ENCODE results near the gene APEH. TPM values are rescaled to one million over a fixed set of nuclear protein-coding genes. Genes with fewer than 3 reads are reported as not detected.

The APEH gene
- polyA plus RNA-seq, 3 donors: 66.1 to 105 (median 92.6) TPM

DNA sequence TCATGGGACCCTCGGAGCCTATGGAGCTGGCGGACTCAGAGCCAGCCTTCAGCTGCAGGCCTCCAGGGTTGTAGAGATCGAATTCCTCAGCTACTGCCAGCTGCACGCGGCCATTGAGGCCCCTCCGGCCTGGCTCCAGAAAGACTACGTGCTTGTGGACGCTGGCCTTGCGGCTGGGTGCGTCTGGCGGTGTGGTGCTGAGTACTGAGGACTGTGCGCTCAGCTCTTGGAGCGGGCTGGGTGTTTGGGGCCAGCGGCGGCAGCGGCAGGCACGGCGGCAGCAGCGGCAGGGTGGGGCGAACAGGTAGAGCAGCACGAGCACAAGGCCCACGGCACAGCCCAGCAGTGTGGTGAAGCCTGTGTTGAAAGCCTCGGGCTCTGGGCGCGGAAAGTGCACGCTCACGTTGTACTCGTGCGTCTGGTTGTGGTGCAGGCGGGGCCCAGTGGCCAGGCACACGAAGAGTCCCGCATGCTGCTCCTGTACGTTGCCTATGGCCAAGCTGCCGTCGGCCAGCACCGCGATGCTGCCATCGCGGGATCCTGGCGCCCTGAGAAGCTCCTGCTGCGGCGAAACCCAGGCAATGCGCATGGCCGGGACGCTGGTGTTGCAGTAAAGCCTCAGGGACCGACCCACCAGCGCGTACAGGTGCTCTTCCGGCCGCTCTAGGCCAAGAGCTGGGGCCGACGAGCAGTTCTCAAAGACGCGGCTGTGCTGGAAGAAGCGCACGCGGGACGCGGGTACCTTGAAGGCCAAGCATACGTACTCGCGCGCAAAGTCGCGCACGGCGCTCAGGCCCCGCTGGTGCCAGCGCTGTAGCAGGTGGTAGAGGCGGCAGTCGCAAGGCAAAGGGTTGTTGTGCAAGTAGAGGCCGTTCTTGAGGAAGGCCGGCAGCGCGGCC is 44.1 kb downstream of the APEH start:
- H3K9me3 Mint-ChIP-seq: peaks cover 0 to 5% (median 0%) of the 10 kb centered on the region in 7 donors
- peak overlapping the region in 2 of 7 donors; percentile 62 to 75 for H3K27ac Mint-ChIP-seq
- intact Hi-C loops (cut with micrococcal nuclease): loop anchor here in 1 of 2 donors (10.0 kb wide), 1 partner anchor 227 kb away; the partner anchor contains the start of gene RBM6
- TF ChIP-seq CTCF (IDR thresholded peaks at IDR 0.05): no peak
- peaks cover 26% of the 10 kb centered on the region for H3K4me1 Mint-ChIP-seq
- peaks cover 29 to 43% of the 10 kb centered on the region in 2 donors for H3K36me3 Mint-ChIP-seq
- Histone ChIP-seq H3K36me3 (replicated peaks in 1 of 2; ENCODE audit: control insufficient read depth in 1 of 2, insufficient read depth in 2 of 2, low read length in 2 of 2) (peaks cover 10 to 33% of the 10 kb centered on the region in 2 donors), H3K27me3 (ENCODE audit: control insufficient read depth in 2 of 2, insufficient read depth in 2 of 2, low read length in 2 of 2) (peaks cover 0 to 7% of the 10 kb centered on the region in 2 donors), H3K27ac (ENCODE audit: low read depth in 1 of 2, low read length in 2 of 2) (no peak overlapping the region), H3K79me2 (ENCODE audit: insufficient read depth, low read length) (peaks cover 18% of the 10 kb centered on the region), H4K20me1 (ENCODE audit: insufficient read depth, low read length) (peaks cover 31% of the 10 kb centered on the region), H3K9ac (ENCODE audit: insufficient read depth, low read length, poor library complexity, severe bottlenecking) (no peak overlapping the region), H3K4me2 (replicated peaks; ENCODE audit: extremely low read depth, low read length, poor library complexity, severe bottlenecking) (peak overlapping the region; percentile 92), H2AFZ (ENCODE audit: insufficient read depth, low read depth, low read length, poor library complexity, severe bottlenecking) (no peak overlapping the region), H3K4me1 (ENCODE audit: control insufficient read depth in 1 of 2, insufficient read depth in 2 of 2, low read length in 2 of 2) (peaks cover 21 to 27% of the 10 kb centered on the region in 2 donors), H3K4me3 (replicated peaks in 1 of 3; ENCODE audit: low read depth in 2 of 3, low read length in 3 of 3) (peak overlapping the region in 1 of 3 experiments; percentile 80), H3K9me3 (replicated peaks in 1 of 2; ENCODE audit: control insufficient read depth in 1 of 2, insufficient read depth in 1 of 2, low read length in 2 of 2) (no peaks in the 10 kb centered on the region)
- peak in 1 of 3 donors; percentile 6 for DNase-seq
- H3K4me3 Mint-ChIP-seq: peak overlapping the region; percentile 85 to 93
- 86% methylated on average over 60 of the region's 75 CpGs for WGBS (ENCODE audit: insufficient coverage)
- peaks cover 7 to 9% (median 7%) of the 10 kb centered on the region in 3 donors for H3K27me3 Mint-ChIP-seq (ENCODE audit: low read depth in 3 of 3)

DNA sequence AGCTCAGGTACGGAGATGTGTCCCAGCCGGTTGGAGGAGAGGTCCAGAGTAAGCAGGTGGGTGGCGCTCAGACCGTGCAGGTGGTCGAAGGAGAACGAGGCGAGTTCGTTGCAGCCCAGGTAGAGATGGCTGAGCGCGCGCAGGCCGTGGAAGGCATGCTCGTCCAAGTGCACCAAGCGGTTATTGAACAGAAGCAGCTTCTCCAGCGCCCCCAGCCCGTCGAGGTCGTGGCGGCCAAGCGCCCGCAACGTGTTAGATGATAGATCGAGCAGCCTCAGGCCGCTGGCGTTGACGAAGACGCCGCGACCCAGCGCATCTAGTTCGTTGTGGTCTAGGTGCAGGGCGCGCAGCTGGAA is 44.7 kb downstream of the APEH start:
- TF ChIP-seq CTCF (IDR thresholded peaks at IDR 0.05): no peak
- peak overlapping the region; percentile 43 for H3K9ac ChIP-seq (ENCODE audit: insufficient read depth, low read length, poor library complexity, severe bottlenecking)
- peak overlapping the region; percentile 72 for H2AFZ ChIP-seq (ENCODE audit: insufficient read depth, low read depth, low read length, poor library complexity, severe bottlenecking)
- peak overlapping the region; percentile 85 to 93 for H3K4me3 Mint-ChIP-seq
- peaks cover 23 to 31% of the 10 kb centered on the region in 2 donors for H3K4me1 ChIP-seq (ENCODE audit: control insufficient read depth in 1 of 2, insufficient read depth in 2 of 2, low read length in 2 of 2)
- WGBS (ENCODE audit: insufficient coverage): 14% methylated on average over 33 of the region's 33 CpGs
- H3K27me3 ChIP-seq (ENCODE audit: control insufficient read depth in 2 of 2, insufficient read depth in 2 of 2, low read length in 2 of 2): peaks cover 0 to 7% of the 10 kb centered on the region in 2 donors
- peaks cover 27% of the 10 kb centered on the region for H3K4me1 Mint-ChIP-seq
- peaks cover 29 to 43% of the 10 kb centered on the region in 2 donors for H3K36me3 Mint-ChIP-seq
- peak overlapping the region; percentile 45 to 80 (median 46) for H3K4me3 ChIP-seq (replicated peaks in 1 of 3; ENCODE audit: low read depth in 2 of 3, low read length in 3 of 3)
- peaks cover 31% of the 10 kb centered on the region for H4K20me1 ChIP-seq (ENCODE audit: insufficient read depth, low read length)
- DNase-seq: peak in 1 of 3 donors; percentile 7
- H3K9me3 Mint-ChIP-seq: peaks cover 0 to 5% (median 0%) of the 10 kb centered on the region in 7 donors
- peaks cover 22% of the 10 kb centered on the region for H3K79me2 ChIP-seq (ENCODE audit: insufficient read depth, low read length)
- H3K27me3 Mint-ChIP-seq (ENCODE audit: low read depth in 3 of 3): peaks cover 7 to 9% (median 7%) of the 10 kb centered on the region in 3 donors
- peak overlapping the region in 2 of 7 donors; percentile 62 to 72 for H3K27ac Mint-ChIP-seq
- H3K4me2 ChIP-seq (replicated peaks; ENCODE audit: extremely low read depth, low read length, poor library complexity, severe bottlenecking): peak overlapping the region; percentile 92
- H3K9me3 ChIP-seq (replicated peaks in 1 of 2; ENCODE audit: control insufficient read depth in 1 of 2, insufficient read depth in 1 of 2, low read length in 2 of 2): no peaks in the 10 kb centered on the region
- intact Hi-C loops (cut with micrococcal nuclease): loop anchor here in 1 of 2 donors (10.0 kb wide), 1 partner anchor 226 kb away; the partner anchor contains the start of gene RBM6
- H3K36me3 ChIP-seq (replicated peaks in 1 of 2; ENCODE audit: control insufficient read depth in 1 of 2, insufficient read depth in 2 of 2, low read length in 2 of 2): peaks cover 10 to 33% of the 10 kb centered on the region in 2 donors
- H3K27ac ChIP-seq (ENCODE audit: low read depth in 1 of 2, low read length in 2 of 2): no peak overlapping the region

All from CD14-positive monocyte (primary cell).